Measurements from ENCODE around the gene HRH2.
"Not testable (repeated sequence)": the region's sequence is repeated elsewhere in the genome, so short reads cannot be mapped to it uniquely, and the experiment has no call there.

Gene HRH2

DNA sequence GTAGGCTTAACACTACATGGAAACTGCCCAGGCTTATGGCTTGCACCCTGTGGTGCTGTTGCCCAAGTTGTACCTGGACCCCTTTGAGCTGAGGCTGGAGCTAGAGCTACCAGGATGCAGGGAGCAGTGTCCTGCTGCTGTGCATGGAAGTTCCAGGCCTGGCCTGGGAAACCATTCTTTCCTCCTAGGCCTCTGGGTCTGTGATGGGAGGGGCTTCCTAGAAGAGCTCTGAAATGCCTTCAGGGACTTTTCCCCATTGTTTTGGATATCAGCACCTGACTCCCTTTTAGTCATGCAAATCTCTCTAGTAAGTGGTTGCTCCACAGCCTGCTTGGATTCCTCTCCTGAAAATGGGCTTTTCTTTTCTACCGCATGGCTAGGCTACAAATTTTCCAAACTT, 7.9 kb upstream of the HRH2 start:
- no peak for DNase-seq

DNA sequence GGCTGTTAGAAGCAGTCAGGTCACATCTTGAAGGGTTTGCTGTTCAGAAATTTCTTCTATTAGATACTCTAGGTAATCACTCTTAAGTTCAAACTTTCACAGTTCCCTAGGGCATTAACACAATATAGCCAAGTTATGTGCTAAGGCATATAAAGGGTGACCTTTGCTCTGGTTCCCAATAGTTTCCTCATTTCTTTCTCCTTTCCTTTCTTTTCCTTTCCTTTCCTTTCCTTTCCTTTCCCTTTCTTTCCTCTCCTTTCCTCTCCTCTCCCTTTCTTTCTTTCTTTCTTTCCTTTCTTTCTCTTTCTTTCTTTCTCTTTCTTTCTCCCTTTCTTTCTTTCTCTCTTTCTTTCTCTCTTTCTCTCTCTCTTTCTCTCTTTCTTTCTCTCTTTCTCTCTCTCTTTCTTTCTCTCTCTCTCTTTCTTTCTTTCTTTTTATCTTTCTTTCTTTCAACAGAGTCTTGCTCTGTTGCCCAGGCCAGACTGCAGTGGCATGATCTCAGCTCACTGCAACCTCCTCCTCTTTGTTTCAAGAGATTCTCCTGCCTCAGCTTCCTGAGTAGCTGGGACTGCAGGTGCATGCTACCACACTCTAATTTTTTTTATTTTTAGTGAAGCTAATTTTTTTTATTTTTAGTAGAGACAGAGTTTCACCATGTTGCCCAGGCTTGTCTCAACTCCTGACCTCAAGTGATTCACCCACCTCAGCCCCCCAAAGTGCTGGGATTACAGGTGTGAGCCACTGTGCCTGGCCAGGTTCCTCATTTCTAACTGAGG, 7.3 kb upstream of the HRH2 start:
- DNase-seq, result not testable (repeated sequence)

DNA sequence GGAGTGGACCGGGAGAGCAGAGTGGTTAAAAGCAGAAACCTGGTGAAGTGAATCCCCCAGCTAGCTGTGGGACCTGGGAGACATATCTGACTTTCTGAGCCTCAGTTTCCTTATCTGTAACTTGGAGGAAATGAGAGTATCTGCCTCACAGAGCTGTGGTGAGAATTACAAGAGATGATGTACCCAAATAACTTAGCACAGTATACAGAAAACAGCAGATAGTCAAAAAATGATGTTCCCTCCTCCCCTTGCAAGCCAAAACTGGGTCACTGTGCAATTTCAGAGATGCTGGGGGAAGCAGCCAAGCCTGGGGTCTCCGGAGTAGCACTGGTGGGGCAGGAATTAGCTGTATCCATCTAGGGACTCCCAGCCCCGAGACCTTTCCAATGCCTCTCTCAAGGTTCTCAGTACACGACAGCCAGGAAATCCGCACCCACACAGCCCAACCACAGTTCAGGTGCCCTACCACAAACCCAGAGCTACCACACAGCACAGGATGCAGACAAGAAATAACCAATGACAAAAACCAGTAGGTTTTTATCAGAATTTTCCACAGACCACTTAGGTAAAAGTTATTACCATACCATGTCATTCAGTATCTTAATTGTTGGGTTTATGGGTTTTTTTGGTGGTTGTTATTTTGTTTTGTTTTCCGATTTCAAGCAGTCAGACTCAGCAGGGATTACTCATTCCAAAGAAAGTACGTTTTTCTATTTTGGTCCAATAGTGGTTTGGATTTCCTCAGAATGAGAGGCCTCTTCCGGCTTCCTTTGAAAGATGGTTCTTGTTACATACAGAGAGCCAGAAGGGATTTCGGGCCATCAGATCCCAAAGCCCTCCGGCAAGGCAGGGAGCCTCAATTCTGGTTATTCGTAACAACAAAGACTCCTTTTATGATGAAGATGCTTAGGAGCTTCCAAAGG, 4.9 kb upstream of the HRH2 start:
- peak; percentile 82 for DNase-seq

DNA sequence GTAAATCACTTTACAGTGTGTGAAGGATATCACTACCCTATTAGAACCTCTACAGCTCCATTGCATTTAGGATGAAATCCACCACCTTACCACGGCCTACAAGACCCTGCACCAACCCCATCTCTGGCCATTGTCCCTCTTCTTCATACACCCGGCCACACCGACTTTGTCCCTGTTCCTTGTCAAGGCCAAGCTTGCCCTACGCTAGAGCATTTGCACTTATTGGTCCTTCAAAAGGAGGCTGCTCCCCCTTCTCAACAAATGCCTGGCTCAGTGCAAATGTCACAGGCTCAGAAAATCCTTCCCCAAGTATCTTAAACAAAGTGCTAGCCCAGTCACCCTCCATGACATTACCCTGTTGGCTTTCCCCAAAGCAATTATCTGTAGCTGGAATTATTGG, 4.1 kb upstream of the HRH2 start:
- no peak for DNase-seq

DNA sequence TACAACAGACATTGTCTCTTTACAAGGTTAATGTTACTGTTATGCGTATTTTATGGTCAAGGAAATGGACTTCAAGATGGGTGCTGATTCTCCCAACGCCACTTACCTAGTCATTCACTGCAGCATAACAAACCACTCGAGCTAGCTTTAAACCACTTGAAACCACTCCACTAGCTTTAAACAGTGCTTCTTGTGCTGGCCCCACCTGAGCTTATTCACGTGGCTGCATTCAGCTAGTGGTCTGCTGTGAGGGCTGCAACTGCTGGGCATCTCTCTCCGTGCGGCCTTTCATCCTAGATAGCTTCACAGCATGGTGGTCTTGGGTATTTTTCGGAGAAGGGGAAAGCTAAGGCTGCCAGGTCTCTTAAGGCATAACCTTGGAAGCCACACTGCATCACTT, 3.5 kb upstream of the HRH2 start:
- DNase-seq, result no peak

DNA sequence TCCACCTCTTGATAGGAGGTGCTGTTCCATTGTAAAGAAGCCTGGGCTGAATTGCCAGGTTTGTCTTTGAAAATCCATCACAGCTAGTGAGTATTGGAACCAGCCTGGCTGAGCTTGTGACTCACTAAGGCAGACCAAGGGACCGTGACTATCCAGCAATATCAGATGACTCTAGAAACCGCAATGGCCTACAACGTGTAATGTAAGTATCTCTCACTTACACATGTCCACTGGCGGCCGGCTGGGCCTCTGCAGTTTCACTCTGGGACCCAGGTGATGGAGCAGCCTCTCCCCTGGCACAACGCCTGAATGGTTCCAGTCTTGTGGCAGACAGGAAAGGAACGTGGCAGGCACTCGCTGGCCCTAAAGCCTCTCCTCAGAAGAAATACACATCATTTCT, 3.1 kb upstream of the HRH2 start:
- no peak for DNase-seq

DNA sequence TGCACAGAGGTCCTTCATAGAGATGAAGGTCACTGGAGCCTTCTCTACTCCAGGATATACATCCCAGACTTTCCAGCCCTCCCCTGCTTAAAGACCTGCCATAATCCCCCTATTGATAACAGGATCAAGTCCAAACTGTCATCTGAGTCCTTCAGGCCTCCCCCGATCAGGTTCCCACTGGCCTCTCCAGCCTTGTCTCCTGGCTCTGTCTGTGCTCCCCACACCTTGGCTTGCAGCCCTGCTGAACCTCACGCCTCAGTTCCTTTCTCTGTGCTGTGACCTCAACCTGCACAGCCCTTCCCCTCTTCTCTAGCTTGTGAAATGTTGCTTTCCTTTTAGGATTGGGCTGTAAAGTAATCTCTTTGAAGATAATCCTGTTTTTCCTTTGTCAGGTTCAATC, 2.5 kb upstream of the HRH2 start:
- DNase-seq, result no peak

DNA sequence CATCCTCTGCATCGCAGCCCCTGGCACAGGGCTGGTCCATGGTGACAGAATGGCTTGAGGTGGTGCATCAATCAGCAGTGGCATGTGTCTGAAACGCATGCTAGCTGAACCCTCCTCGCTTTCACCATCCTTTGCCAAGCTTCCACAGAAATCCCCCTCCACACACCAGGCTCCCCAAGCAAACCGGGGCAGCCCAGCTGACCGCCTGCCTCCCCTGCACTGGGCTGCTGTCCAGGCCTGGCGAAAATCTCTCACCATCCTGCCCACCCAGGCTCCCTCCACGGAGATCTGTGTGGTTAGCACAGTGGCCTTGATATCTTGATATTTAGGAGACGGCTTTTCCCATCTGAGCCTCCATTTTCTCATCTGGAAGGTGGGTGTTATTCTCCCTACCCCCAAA, 905 bp upstream of the HRH2 start:
- DNase-seq, result no peak

DNA sequence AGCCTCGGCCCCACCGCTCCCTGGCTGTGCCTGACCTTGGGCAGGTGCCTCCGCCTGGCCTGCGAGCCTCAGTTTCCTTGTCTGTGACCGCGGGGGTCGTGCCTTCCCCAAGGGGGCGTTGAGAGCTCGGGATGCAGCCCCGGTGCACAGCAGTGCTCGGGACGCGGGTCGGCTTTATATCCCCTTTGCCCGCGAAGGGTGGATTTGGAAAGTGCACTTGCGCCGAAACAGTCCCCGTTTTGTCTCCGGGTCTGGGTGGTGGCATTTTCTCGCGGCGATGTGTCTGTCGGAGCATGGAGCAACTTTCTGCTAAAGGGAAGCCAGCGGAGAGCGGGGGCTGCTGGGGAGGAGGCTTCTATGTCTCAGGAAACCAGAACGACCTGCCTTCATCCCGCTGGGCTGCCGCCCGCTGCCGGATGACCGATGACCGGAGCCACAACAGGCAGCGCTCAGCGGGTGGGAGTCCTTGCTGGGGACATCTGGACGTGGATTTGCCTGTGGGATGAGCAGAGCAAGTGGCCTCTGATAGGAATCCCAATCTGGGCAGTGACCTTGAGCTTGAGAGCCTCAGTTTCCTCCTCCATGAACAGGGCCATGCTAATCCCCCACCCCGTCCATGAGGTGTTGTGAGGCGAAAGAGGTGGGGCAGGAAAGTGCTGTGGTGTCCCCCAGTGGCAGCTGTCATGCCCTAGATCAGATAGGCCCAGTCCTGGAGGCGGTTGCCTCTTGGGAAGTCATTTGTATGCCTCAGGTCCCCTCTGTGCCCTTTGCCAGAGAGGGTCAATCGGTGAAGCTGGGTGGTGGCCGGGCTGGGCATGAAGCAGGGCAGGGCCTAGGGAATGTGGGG, 651 bp downstream of the HRH2 start:
- peak; percentile 28 for DNase-seq

DNA sequence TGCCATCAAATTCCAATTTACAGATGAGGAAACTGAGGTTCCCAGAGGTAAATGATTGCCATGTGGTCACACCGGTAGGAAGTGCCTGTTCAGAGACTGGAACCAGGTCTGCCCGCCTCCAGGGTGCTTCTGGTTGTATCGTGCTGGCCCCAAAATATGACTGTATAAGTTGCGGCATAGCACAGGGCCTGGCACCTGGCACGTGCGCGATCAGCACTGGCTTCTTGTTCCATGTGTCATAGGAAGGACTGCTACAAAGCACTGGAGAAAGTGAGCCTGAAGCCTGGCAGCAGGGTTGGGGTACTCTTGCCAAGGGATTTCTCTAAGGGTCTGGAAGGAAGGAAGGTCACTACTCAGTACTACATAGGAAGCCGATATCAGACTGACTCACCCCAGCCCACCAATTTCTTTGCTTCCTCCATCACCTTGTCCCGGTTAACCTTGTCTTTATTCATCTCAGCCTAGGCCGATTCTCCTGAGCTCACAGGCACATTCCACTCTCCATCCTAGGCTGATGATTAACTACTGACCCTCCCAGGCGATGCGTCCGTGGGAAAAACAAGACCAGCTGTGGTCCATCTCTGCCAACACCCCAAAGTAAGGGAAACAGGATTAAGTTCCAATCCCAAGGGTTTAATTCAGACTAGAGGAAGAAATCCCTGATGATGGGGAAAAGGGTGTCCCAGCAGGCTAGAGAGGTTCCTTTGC, 1.8 kb downstream of the HRH2 start:
- DNase-seq, result no peak

DNA sequence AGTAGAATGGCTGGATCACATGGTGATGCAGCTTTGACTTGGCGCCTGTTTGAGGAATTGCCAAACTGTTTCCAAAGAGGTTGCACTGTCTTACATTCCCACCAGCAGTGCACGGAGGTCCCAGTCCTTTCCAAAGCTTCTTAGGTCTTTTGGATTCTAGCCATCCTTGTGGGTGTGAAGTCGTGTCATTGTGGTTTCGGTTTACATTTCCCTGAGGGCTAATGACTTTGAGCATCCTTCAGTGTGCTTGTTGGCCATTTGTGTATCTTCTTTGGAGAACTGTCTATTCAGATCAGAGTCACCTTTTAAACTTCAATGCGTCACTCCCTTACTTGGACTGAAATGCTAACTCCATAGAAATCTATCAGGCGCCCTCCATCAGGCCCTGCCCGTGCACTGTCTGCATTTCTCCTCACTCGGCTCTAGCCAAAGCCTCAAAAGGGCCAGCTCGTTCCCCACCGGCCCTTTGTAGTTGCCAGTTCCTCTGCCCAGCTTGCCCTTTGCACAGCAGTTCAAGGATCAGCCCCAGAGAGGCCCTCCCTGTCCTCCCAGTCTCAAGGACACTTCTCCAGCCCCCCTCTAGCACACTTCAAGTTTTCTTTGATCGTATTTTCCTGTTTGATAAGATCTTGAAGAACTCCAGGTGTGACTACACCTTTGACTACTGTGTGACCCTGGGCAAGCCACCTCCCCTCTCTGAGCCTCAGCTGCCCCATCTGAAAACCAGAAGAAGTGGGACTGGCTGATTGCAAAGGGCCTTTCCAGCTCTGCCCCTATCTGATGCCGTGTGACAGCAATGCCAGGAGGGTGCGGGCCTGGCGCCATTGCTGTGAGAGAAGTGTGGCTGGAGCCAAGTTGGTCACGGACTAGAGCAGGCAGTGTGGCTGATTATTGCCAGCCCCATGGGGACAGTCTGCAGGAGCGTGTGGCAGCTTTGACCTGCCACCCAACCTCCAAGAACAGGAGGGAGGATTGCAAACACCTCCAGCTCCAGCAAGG, 5.6 kb downstream of the HRH2 start:
- DNase-seq, result no peak

DNA sequence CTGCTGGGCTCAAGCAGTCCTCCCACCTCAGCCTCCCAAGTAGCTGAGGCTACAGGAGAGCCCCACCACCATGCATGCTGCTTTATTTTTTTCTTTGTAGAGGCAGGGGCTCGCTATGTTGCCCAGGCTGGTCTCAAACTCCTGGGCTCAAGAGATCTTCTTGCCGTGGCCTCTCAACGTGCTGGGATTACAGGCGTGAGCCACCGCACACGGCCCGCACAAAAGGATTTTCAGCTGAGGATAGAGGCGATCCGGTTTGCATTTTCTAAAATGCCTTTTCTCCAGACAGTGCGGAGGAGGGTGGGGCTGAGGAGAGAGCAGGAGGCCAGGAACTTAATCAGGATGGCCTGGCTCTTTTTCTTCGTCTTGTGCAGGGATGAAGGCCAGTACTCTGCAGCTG, 6.9 kb downstream of the HRH2 start:
- DNase-seq, result no peak

DNA sequence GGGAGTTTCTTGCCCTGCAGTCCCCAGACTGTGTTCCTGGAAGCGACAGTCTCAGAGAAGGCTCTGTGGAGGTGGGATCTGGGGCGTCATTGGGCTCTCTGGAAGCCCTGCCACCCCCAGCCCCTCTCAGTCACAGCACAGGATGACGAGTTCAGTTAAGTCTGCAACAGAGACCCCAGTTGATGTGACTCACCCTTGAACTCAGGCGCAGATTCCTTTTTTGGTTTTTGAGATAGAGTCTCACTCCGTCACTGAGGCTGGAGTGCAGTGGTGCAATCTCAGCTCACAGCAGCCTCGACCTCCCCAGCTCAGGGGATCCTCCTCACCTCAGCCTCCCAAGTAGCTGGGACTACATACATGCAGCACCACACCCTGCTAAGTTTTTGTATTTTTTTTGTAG, 8.3 kb downstream of the HRH2 start:
- no peak for DNase-seq

DNA sequence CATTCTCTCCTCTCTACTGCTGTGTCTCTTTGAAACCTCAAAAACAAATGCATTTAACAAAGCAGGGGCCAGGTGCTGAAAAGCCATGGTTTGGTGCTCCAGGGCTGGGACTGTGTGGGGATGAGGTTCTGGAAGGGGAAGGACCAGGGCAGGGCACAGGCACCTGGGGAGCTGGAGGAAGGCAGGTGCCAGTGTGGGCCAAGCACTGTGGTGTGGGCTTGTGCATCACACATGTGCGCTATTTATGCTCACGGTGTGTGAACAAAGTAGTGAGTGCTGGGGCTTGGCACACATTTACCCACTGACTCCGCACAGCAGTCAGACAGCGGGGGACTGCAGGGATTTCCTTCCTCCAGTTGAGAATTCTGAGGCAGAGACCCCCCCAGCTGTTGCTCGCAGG, 10.1 kb downstream of the HRH2 start:
- DNase-seq, result no peak

DNA sequence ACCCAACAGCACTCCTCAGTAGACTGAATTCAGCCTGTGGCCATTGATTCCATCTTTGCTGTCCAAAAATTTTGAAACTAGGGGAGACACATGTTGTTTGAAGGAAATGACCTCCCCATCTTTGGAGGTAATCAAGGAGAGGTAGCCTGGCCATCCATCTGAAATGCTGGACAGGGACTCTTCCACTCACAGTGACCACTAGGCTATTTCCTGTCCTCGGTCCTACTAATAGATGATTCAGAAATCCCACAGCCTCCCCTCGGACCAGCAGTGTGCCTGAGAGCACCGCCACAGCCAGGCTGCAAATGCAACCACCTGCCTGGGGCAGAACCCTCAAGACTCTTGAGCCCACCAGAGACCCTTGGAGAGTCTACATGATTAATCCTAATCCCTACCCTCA, 12.5 kb downstream of the HRH2 start:
- no peak for DNase-seq

DNA sequence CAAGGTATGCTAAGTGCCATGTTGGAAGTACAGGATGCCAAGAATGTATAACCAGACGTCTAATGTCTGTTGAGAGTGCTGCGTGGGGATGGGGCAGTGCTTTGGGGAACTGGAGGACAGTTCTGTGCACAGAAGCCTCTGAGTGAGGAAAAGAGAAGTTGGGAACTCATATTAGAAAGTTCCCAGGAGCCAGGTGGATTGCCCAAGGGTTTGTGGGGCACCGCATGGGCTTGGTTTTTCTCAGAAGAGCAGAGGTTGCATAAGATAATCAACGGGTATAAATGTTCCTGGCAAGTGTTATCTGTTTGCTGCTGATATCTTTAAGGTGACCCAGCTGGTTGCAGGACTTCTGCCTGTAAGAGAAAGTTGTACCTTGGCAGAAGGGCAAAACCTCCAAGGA, 13.1 kb downstream of the HRH2 start:
- DNase-seq, result no peak

DNA sequence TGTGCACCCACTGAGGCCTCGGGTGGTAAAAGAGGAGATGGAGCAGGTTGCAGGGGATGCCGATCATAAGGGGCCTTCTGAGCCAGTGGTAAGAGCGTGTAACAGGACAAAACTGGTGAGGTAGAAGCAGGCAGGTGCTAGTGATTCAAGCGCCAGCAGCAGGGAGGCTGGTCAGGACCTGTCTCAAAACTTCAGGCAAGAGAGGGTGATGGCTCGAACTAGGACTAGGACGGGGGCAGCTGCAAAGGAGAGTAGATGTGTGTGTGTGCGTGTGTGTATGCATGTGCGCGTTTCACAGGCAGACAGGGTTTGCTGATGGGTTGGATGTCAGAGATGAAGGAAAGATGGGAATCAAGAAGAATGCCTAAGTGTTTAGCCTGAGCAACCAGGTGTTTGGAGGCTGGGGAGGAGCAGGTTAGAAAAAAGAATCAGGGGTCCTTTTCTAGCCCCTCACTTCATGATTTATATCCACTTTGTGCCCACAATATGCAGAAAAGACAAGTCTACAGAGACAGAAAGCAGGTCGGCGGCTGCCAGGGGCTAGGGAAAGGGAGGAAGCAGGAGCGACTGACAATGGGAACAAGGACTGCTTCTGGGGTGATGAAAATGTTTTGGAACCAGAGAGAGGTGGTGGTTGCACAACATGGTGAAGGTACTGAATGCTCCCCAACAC, 15.2 kb downstream of the HRH2 start:
- no peak for DNase-seq

DNA sequence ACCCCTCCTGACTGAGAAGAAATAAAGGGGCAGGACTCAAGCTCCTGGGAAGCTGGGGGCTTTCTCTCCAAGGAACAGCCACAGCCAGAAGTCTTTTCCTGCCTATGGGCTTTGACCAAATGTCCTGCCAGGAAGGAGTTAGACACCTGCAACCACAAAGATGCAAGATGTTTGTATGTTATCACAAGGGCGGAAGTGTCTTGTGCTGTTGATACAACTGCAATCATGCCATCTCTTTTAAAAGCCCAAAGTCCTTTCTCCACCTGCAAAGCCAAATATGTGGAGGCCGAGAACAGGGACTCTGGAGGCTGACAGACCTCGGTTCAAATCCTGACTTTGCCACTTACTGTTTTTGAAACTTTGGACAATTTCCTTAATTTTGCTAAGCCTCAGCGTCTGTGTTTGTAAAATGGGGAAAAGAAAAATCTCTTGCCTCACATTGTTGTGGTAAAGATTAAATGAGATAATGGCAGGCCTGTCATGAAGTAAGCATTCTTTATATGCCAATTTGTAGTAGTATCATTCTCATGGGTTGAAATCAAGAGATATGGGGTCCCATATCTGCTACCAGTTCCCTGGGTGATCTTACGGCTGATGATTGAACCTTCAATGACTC, 17.0 kb downstream of the HRH2 start:
- DNase-seq, result no peak

DNA sequence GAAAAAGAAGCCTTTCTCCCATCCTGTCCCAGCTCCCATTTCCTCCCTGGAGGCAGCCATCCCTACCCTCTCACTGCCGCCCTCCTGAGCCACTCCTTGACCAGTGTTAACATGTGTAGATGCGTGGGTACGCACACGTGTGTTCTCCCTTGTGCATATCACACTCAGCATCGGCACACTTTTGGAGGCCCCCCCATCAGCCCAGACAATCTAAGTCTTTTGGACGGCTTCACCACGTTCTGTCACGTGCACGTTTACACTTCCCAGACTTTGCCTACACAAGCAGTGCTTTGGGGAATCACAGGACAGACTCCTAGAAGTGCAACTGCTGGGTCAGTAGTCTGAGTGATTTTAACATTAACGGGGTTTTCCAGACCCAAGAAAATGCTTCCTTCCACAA, 18.0 kb downstream of the HRH2 start:
- no peak for DNase-seq

DNA sequence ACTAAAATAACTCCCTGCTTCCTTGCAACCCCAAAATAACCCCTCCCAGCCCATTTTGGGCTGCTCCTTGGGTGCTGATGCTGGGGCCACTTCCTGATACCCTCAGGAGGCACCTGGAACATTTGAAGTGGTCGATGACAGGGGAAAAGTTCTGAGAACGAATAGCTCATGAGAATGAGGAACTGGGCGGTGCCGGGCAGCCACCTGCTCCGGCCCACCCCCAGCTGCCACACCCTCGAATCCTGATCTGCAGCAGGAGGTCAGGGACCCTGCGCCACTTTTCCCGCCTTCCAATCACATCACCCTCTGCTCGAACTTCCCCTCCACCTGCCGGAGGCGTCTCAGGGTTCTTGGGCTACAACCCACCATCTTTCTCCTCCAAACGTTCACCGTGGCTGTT, 19.7 kb downstream of the HRH2 start:
- DNase-seq, result no peak
